Heart left ventricle (tissue), 16 donors: ENCODE results near the gene ZBTB20. TPM values are rescaled to one million over a fixed set of nuclear protein-coding genes. Genes with fewer than 3 reads are reported as not detected.
A peak's percentile ranks its signal among the peaks of the same experiment; 100 is the strongest.

Experiments
- ATAC-seq, 4 donors: fragments of 200-7000 bp; cut with Tn5 transposase; one replicate each; pipeline ENCODE4 v1.9.1; 2020 to 2022; ENCODE audit warnings: moderate library complexity in 4 of 4, mild to moderate bottlenecking in 3 of 4, moderate number of reproducible peaks in 1 of 4
- DNase-seq, 5 donors: peaks; one replicate each; pipeline ENCODE4 v3.0.0-alpha.2; 2020
- H3K27ac ChIP-seq, 12 donors: fragments of 200-600 bp; sonication (generic) in 4 of 12; one replicate each; pipeline versions ENCODE4 v1.5.0 to v1.8.0; 2016 to 2022; ENCODE audit warnings: mild to moderate bottlenecking in 2 of 12
- H3K27me3 ChIP-seq, 9 donors: fragments of 200-600 bp; sonication (generic) in 2 of 9; one replicate each; pipeline versions ENCODE4 v1.5.1 to v1.8.0; 2016 to 2022; ENCODE audit warnings: mild to moderate bottlenecking in 3 of 9
- H3K36me3 ChIP-seq, 9 donors: fragments of 200-600 bp; sonication (generic) in 2 of 9; one replicate each; pipeline versions ENCODE4 v1.5.0 to v1.8.0; 2018 to 2022; ENCODE audit warnings: mild to moderate bottlenecking in 2 of 9
- H3K4me1 ChIP-seq, 12 donors: fragments of 200-600 bp; sonication (generic) in 4 of 12; one replicate each; pipeline versions ENCODE4 v1.5.0 to v1.8.0; 2016 to 2022; ENCODE audit warnings: mild to moderate bottlenecking in 3 of 12
- H3K4me3 ChIP-seq, 12 donors: fragments of 200-600 bp; sonication (generic) in 4 of 12; one replicate each; pipeline versions ENCODE4 v1.5.0 to v1.8.0; 2017 to 2022; ENCODE audit warnings: mild to moderate bottlenecking in 9 of 12, moderate library complexity in 4 of 12
- H3K9me3 ChIP-seq, 12 donors: fragments of 200-600 bp; sonication (generic) in 4 of 12; one replicate each; pipeline versions ENCODE4 v1.5.0 to v1.8.0; 2016 to 2022; ENCODE audit warnings: mild to moderate bottlenecking in 1 of 12
- CTCF ChIP-seq, 12 donors: fragments of 200-600 bp; sonication (generic) in 4 of 12; IDR thresholded peaks; one replicate each; pipeline versions ENCODE4 v1.5.0 to v1.8.0; 2018 to 2022; ENCODE audit warnings: antibody characterized with exemption in 12 of 12, mild to moderate bottlenecking in 5 of 12
- POLR2A ChIP-seq, 2 donors: fragments of 450-650 bp; IDR thresholded peaks; one replicate each; pipeline ENCODE4 v1.6.1; 2017; ENCODE audit warnings: antibody characterized with exemption in 2 of 2, mild to moderate bottlenecking in 2 of 2, moderate library complexity in 2 of 2
- WGBS, 4 donors: extraction: QIAGEN DNeasy Blood & Tissue Kit in 2 of 4; methylation state at CpG; one replicate each; pipeline versions ENCODE4 v1.1.5 to v1.1.7; 2013 to 2018; 5-methylcytosine and 5-hydroxymethylcytosine counted together
- intact Hi-C, 10 donors: fragments of 100-400 bp; cut with DNase I; formaldehyde crosslinking; loops; one replicate each; pipeline versions ENCODE4 v1.11.1 to v1.14.2; 2022
- microRNA counts, 2 donors: library from miRNA; unstranded; fragments of <30 nt; microRNA quantifications; one replicate each; lab custom pipeline; 2016
- microRNA-seq, 4 donors: library from miRNA; unstranded; fragments of <30 nt; microRNA quantifications; one replicate each; pipeline versions ENCODE4 to v1.2.0, GENCODE V29; 2017 to 2020
- polyA plus RNA-seq, 2 donors: library from polyadenylated mRNA; stranded (reverse); fragments of 200-250 nt; gene quantifications; one replicate each; pipeline ENCODE4 v1.2.3, GENCODE V29; 2013
- total RNA-seq, 9 donors: library from RNA; depleted of rRNA in 2 of 9; stranded (reverse); fragments of >200 nt in 2 of 9; fragmentation: NEBNext Ultra II Directional in 3 of 9; extraction: Animal tissue kit (Norgen Biotek cat#: 25700) in 3 of 9; gene quantifications; one replicate each; pipeline versions ENCODE4 v1.1.0 to v1.2.4, GENCODE V29; 2016 to 2023
- donor health status: ischemic (EF 13 %, LVEDD 7.1; RV severe dilation, severe dysfunction).
- donor health status: healthy with polysubstance abuse.
- donor health status: DM: no; HTN: yes; CAD: no.
- donor health status: DM: no; HTN: no; CAD: no.
- donor health status: ischemic (EF 25% LVEDD 6.9; RV normal size, moderate dysfunction).
- donor health status: ischemic (EF 25% LVEDD 5.7; RV mildly dilated, moderate dysfunction).
- donor health status: healthy.
- donor health status: DM: yes; HTN: yes; CAD: no.
- donor health status: ischemic (EF 35%, LVEDD 5.7; RV mildly dilated, moderate dysfunction).
- donor health status: nonischemic (EF 11% LVEDD 7.7; RV severe dilation, severe dysfunction).
- donor health status: DM: yes; HTN: yes; CAD: no.
- donor health status: PGD.
- donor health status: ischemic (EF 29% LVEDD 5.4; RV normal size, mild dysfunction).
- donor health status: nonischemic (EF 23%, LVEDD 6.1; RV moderate dilation, normal function).

ZBTB20 gene
- total and polyA plus RNA-seq, 11 donors = 6.2 to 109 (median 77.3) TPM

- 43 to 53% (median 51%) methylated on average over 20 to 23 of the region's 23 CpGs for WGBS, 4 donors
- H3K9me3 ChIP-seq = no peaks in the 10 kb centered on the region
These were observed 855.9 kb downstream of the ZBTB20 start for GRCh38 chr3:114290911-114291901.

GRCh38 chr3:114286266-114286665 lies 860.8 kb downstream of the ZBTB20 start:
- H3K27ac ChIP-seq = peak overlapping the region in 1 of 12 donors; percentile 68
- H3K9me3 ChIP-seq = peaks cover 0 to 2% (median 0%) of the 10 kb centered on the region in 12 donors
- no peak for TF ChIP-seq POLR2A (IDR thresholded peaks at IDR 0.05)
- ATAC-seq (no peak), DNase-seq (no peak)
- H3K4me3 ChIP-seq = no peak overlapping the region
- intact Hi-C loops = no loop called here
- 84 to 92% (median 90%) methylated on average over 2 of the region's 2 CpGs for WGBS, 4 donors
- H3K4me1 ChIP-seq = peaks cover 0 to 4% (median 0%) of the 10 kb centered on the region in 12 donors
- H3K36me3 ChIP-seq = no peaks in the 10 kb centered on the region
- H3K27me3 ChIP-seq = no peaks in the 10 kb centered on the region

More at GRCh38 chr3:114290911-114291901, 855.9 kb downstream of the ZBTB20 start:
- TF ChIP-seq POLR2A (IDR thresholded peaks at IDR 0.05) (no peak), CTCF (IDR thresholded peaks at IDR 0.05) (peak; percentile 52 to 83 (median 66))
- Histone ChIP-seq H3K4me3 (peak overlapping the region in 1 of 12 donors; percentile 19), H3K4me1 (peaks cover 0 to 6% (median 0%) of the 10 kb centered on the region in 12 donors), H3K27ac (peak overlapping the region in 1 of 12 donors; percentile 68), H3K36me3 (no peaks in the 10 kb centered on the region), H3K27me3 (no peaks in the 10 kb centered on the region)
- intact Hi-C loops = loop anchor here in 2 of 10 donors (10.0 kb wide), 1 partner anchor 136 kb away; no protein-coding TSS in a partner anchor
- ATAC-seq (peak in 3 of 4 donors; percentile 42 to 60 (median 59)), DNase-seq (peak; percentile 41 to 85 (median 42))

GRCh38 chr3:114285648-114286230 lies 861.3 kb downstream of the ZBTB20 start:
- ATAC-seq = no peak
- Histone ChIP-seq H3K27me3 (no peaks in the 10 kb centered on the region), H3K4me3 (no peak overlapping the region), H3K9me3 (peaks cover 0 to 2% (median 0%) of the 10 kb centered on the region in 12 donors), H3K36me3 (no peaks in the 10 kb centered on the region), H3K27ac (peak overlapping the region in 1 of 12 donors; percentile 68), H3K4me1 (no peaks in the 10 kb centered on the region)
- 88 to 97% (median 90%) methylated on average over 3 of the region's 3 CpGs for WGBS, 4 donors
- DNase-seq = no peak
- intact Hi-C loops = no loop called here
- TF ChIP-seq CTCF (IDR thresholded peaks at IDR 0.05) = no peak
- no peak for TF ChIP-seq POLR2A (IDR thresholded peaks at IDR 0.05)

DNA sequence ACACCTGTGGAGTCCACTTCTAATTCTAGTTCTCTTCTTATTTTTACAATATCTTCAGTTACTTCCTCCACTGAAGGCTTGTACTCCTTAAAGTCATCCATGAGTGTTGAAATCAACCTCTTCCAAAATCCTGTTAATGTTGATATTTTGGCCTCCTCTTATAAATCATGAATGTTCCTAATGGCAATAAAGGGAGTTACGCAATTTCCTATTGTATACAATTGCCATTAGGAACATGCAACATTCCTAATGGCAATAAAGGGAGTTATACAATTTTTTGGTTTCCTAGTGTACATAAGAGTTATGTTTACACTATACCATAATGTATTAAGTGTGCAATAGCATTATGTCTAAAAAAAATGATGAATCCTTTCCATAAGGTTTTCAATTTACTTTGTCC lies 862.4 kb downstream of the ZBTB20 start:
- 96 to 100% (median 97%) methylated on average over 1 of the region's 1 CpG for WGBS, 4 donors
- intact Hi-C loops = no loop called here
- Histone ChIP-seq H3K36me3 (no peaks in the 10 kb centered on the region), H3K27me3 (no peaks in the 10 kb centered on the region), H3K4me3 (no peak overlapping the region), H3K4me1 (no peaks in the 10 kb centered on the region), H3K27ac (no peak overlapping the region), H3K9me3 (peaks cover 0 to 2% (median 0%) of the 10 kb centered on the region in 12 donors)
- DNase-seq = no peak
- TF ChIP-seq CTCF (IDR thresholded peaks at IDR 0.05) (no peak), POLR2A (IDR thresholded peaks at IDR 0.05) (no peak)
- ATAC-seq = no peak

MicroRNA genes within 50 kb of the gene (microRNA counts, 767-probe panel; counts per million panel counts)
- microRNA hsa-miR-568 (lab: Ali Mortazavi, UCI) = 1,798 to 1,940 counts per million in 2 donors

Small RNAs within 50 kb of the gene (microRNA-seq; reads per million reads assigned to microRNA genes)
- 0.60 to 5.4 (median 1.5) reads per million in 4 donors for gene MIR4796
